PC-9 (cell line): ENCODE measurements around the gene CYB5D1.

Source experiments
- EZH2 ChIP-seq: fragments of 200-600 bp; sonication (generic); IDR thresholded peaks from 2 replicates; pipeline ENCODE4 v1.8.0; 2017; ENCODE audit warnings: antibody characterized with exemption, low read depth
- TF ChIP-seq, protein P1 (sequence below): fragments of 200-600 bp; sonication (generic); conservative IDR thresholded peaks from 2 replicates; pipeline ENCODE4 v1.6.1; 2017; ENCODE audit warnings: mixed run types, antibody characterized with exemption, mild to moderate bottlenecking, moderate library complexity

DNA sequence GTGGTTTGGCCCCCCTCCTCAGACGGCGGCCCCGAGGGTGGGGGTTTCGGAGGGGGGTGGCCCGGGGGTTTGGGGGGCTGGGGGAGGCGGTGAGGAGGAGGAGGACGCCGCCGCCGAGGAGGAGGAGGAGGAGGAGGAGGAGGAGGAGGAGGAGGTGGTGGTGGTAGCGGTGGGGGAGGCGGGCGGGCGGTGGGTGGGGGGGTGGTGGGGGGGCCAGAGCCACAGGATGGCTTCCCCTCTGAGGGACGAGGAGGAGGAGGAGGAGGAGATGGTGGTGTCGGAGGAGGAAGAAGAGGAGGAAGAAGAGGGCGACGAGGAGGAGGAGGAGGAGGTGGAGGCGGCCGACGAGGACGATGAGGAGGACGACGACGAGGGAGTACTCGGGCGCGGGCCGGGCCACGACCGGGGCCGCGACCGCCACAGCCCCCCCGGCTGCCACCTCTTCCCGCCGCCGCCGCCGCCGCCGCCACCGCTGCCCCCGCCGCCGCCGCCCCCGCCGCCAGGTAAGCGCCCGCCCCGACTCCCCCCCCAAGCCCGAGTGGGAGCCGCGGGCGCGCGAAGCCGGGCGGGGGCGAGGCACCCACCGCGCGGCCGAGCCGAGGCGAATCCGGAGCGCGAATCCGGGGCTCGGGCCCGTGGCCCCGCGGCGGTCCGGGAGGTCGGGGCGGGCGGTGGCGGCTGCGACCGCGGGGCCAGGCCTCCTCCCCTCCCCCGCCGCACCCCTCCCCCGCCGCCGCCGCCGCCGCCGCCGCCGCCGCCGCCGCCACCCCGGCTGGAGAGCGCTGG is 27.0 kb downstream of the CYB5D1 start:
- TF ChIP-seq, protein P1, sequence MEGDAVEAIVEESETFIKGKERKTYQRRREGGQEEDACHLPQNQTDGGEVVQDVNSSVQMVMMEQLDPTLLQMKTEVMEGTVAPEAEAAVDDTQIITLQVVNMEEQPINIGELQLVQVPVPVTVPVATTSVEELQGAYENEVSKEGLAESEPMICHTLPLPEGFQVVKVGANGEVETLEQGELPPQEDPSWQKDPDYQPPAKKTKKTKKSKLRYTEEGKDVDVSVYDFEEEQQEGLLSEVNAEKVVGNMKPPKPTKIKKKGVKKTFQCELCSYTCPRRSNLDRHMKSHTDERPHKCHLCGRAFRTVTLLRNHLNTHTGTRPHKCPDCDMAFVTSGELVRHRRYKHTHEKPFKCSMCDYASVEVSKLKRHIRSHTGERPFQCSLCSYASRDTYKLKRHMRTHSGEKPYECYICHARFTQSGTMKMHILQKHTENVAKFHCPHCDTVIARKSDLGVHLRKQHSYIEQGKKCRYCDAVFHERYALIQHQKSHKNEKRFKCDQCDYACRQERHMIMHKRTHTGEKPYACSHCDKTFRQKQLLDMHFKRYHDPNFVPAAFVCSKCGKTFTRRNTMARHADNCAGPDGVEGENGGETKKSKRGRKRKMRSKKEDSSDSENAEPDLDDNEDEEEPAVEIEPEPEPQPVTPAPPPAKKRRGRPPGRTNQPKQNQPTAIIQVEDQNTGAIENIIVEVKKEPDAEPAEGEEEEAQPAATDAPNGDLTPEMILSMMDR = no peak
- no peak for TF ChIP-seq EZH2
